Activated T-helper 2 cell treated with anti-CD3 and anti-CD28 coated beads, Interferon-gamma antibody, Interleukin-2, Interleukin-4, amounts not matched to agents 10 μg/mL and 5 μg/mL and 100 μg/mL, durations not matched to agents 14 hours and 24 hours and 36 hours (primary cell): ENCODE data around the gene CLEC7A. TPM values are rescaled to one million over a fixed set of nuclear protein-coding genes. Genes with fewer than 3 reads are reported as not detected.

Experiments
- DNase-seq: peaks from one replicate; pipeline ENCODE4 v3.0.0; 2021; ENCODE audit warnings: low spot score
- H3K27ac Mint-ChIP-seq: one replicate; pipeline ENCODE4 v1.8.0; 2021; ENCODE audit warnings: mixed read lengths
- H3K27me3 Mint-ChIP-seq: one replicate; pipeline ENCODE4 v1.8.0; 2021; ENCODE audit warnings: low read depth, mixed read lengths
- H3K36me3 Mint-ChIP-seq: one replicate; pipeline ENCODE4 v1.8.0; 2021; ENCODE audit warnings: low read depth, mixed read lengths
- H3K4me1 Mint-ChIP-seq: one replicate; pipeline ENCODE4 v1.8.0; 2021; ENCODE audit warnings: low read depth, mixed read lengths
- H3K4me3 Mint-ChIP-seq: one replicate; pipeline ENCODE4 v1.8.0; 2021; ENCODE audit warnings: low read depth, mild to moderate bottlenecking, moderate library complexity, mixed read lengths
- H3K9me3 Mint-ChIP-seq: one replicate; pipeline ENCODE4 v1.8.0; 2021; ENCODE audit warnings: mixed read lengths
- intact Hi-C: fragments of 100-400 bp; cut with micrococcal nuclease; formaldehyde crosslinking; loops from one replicate; pipeline ENCODE4 v1.15.1; 2023
- total RNA-seq: library from RNA; stranded (reverse); gene quantifications from 2 replicates; pipeline ENCODE4 v1.2.3, GENCODE V29; 2022

The CLEC7A gene
- total RNA-seq, 1 donor from 2014 or later: not detected

- peaks cover under 1% of the 10 kb centered on the region for H3K4me1 Mint-ChIP-seq
- H3K4me3 Mint-ChIP-seq: no peak overlapping the region
- H3K27ac Mint-ChIP-seq: no peak overlapping the region
- H3K36me3 Mint-ChIP-seq: no peaks in the 10 kb centered on the region
- no peak for DNase-seq
- H3K27me3 Mint-ChIP-seq: peaks cover 37% of the 10 kb centered on the region
- no peaks in the 10 kb centered on the region for H3K9me3 Mint-ChIP-seq
- intact Hi-C loops: loop anchor here (10.0 kb wide), 1 partner anchor 56 kb away; the partner anchor contains the start of gene GABARAPL1
Observed at GRCh38 chr12:10159280-10159679, 29.3 kb upstream of the CLEC7A start.

GRCh38 chr12:10158406-10158805, 28.4 kb upstream of the CLEC7A start:
- H3K9me3 Mint-ChIP-seq: no peaks in the 10 kb centered on the region
- DNase-seq: no peak
- H3K27me3 Mint-ChIP-seq: peaks cover 45% of the 10 kb centered on the region

GRCh38 chr12:10155966-10156365, 26.0 kb upstream of the CLEC7A start:
- Mint-ChIP-seq H3K27me3 (peaks cover 38% of the 10 kb centered on the region), H3K4me1 (peaks cover 8% of the 10 kb centered on the region), H3K36me3 (no peaks in the 10 kb centered on the region), H3K27ac (no peak overlapping the region), H3K9me3 (no peaks in the 10 kb centered on the region), H3K4me3 (no peak overlapping the region)
- intact Hi-C loops: loop anchor here (10.0 kb wide), 1 partner anchor 59 kb away; the partner anchor contains the start of gene GABARAPL1
- DNase-seq: no peak

More at GRCh38 chr12:10158406-10158805, 28.4 kb upstream of the CLEC7A start:
- Mint-ChIP-seq H3K4me3 (no peak overlapping the region), H3K27ac (no peak overlapping the region), H3K4me1 (peaks cover 8% of the 10 kb centered on the region), H3K36me3 (no peaks in the 10 kb centered on the region)
- intact Hi-C loops: loop anchor here (10.0 kb wide), 1 partner anchor 56 kb away; the partner anchor contains the start of gene GABARAPL1

- H3K27ac Mint-ChIP-seq: no peak overlapping the region
- H3K27me3 Mint-ChIP-seq: peaks cover 40% of the 10 kb centered on the region
- no peaks in the 10 kb centered on the region for H3K36me3 Mint-ChIP-seq
- peaks cover 8% of the 10 kb centered on the region for H3K4me1 Mint-ChIP-seq
- H3K4me3 Mint-ChIP-seq: peak overlapping the region; percentile 82
- intact Hi-C loops: loop anchor here (5.0 to 10.0 kb wide), 3 partner anchors 61 to 408 kb away; partner anchors contain the start of gene GABARAPL1
- H3K9me3 Mint-ChIP-seq: no peaks in the 10 kb centered on the region
- no peak for DNase-seq
Observed at GRCh38 chr12:10154145-10154496, 24.1 kb upstream of the CLEC7A start.

- Mint-ChIP-seq H3K36me3 (no peaks in the 10 kb centered on the region), H3K9me3 (no peaks in the 10 kb centered on the region), H3K4me3 (peak overlapping the region; percentile 82), H3K27ac (no peak overlapping the region), H3K27me3 (peaks cover 39% of the 10 kb centered on the region), H3K4me1 (peaks cover 8% of the 10 kb centered on the region)
- peak; percentile 33 for DNase-seq
- intact Hi-C loops: loop anchor here (2.0 to 10.0 kb wide), 5 partner anchors 37 to 1333 kb away; partner anchors contain the start of gene GABARAPL1
Observed at GRCh38 chr12:10153271-10154144, 23.5 kb upstream of the CLEC7A start.

- no peaks in the 10 kb centered on the region for H3K9me3 Mint-ChIP-seq
- H3K4me1 Mint-ChIP-seq: peaks cover 8% of the 10 kb centered on the region
- H3K36me3 Mint-ChIP-seq: no peaks in the 10 kb centered on the region
- no peak overlapping the region for H3K27ac Mint-ChIP-seq
- H3K27me3 Mint-ChIP-seq: peaks cover 33% of the 10 kb centered on the region
- no peak for DNase-seq
- intact Hi-C loops: loop anchor here (2.0 to 10.0 kb wide), 5 partner anchors 39 to 1335 kb away; partner anchors contain the start of gene GABARAPL1
- no peak overlapping the region for H3K4me3 Mint-ChIP-seq
Observed at GRCh38 chr12:10151621-10152020, 21.6 kb upstream of the CLEC7A start.

GRCh38 chr12:10147714-10148403, 17.9 kb upstream of the CLEC7A start:
- Mint-ChIP-seq H3K4me1 (no peaks in the 10 kb centered on the region), H3K27ac (no peak overlapping the region), H3K36me3 (no peaks in the 10 kb centered on the region), H3K4me3 (no peak overlapping the region), H3K27me3 (peaks cover 41% of the 10 kb centered on the region), H3K9me3 (no peaks in the 10 kb centered on the region)
- DNase-seq: no peak
- intact Hi-C loops: loop anchor here (5.0 kb wide), 1 partner anchor 96 kb away; no protein-coding TSS in a partner anchor

- Mint-ChIP-seq H3K36me3 (no peaks in the 10 kb centered on the region), H3K27ac (no peak overlapping the region), H3K4me3 (no peak overlapping the region), H3K27me3 (peaks cover 28% of the 10 kb centered on the region), H3K9me3 (no peaks in the 10 kb centered on the region), H3K4me1 (no peaks in the 10 kb centered on the region)
- intact Hi-C loops: loop anchor here (5.0 kb wide), 2 partner anchors 201 to 331 kb away; no protein-coding TSS in a partner anchor
- DNase-seq: no peak
Observed at GRCh38 chr12:10142976-10143589, 13.1 kb upstream of the CLEC7A start.

GRCh38 chr12:10140001-10140400, 10.0 kb upstream of the CLEC7A start:
- intact Hi-C loops: loop anchor here (1.0 to 5.0 kb wide), 4 partner anchors 107 to 390 kb away; no protein-coding TSS in a partner anchor
- peaks cover 37% of the 10 kb centered on the region for H3K27me3 Mint-ChIP-seq
- no peak overlapping the region for H3K27ac Mint-ChIP-seq
- H3K4me3 Mint-ChIP-seq: no peak overlapping the region
- H3K4me1 Mint-ChIP-seq: no peaks in the 10 kb centered on the region
- peak; percentile 16 for DNase-seq
- no peaks in the 10 kb centered on the region for H3K9me3 Mint-ChIP-seq
- no peaks in the 10 kb centered on the region for H3K36me3 Mint-ChIP-seq

GRCh38 chr12:10136637-10137205, 6.7 kb upstream of the CLEC7A start:
- intact Hi-C loops: no loop called here
- H3K36me3 Mint-ChIP-seq: no peaks in the 10 kb centered on the region
- H3K27ac Mint-ChIP-seq: no peak overlapping the region

GRCh38 chr12:10135126-10135525, 5.1 kb upstream of the CLEC7A start:
- no peaks in the 10 kb centered on the region for H3K9me3 Mint-ChIP-seq
- peaks cover 18% of the 10 kb centered on the region for H3K27me3 Mint-ChIP-seq
- no peak for DNase-seq
- H3K4me3 Mint-ChIP-seq: no peak overlapping the region
- H3K36me3 Mint-ChIP-seq: no peaks in the 10 kb centered on the region
- no peak overlapping the region for H3K27ac Mint-ChIP-seq
- H3K4me1 Mint-ChIP-seq: peaks cover 7% of the 10 kb centered on the region
- intact Hi-C loops: no loop called here

More at GRCh38 chr12:10136637-10137205, 6.7 kb upstream of the CLEC7A start:
- H3K27me3 Mint-ChIP-seq: peaks cover 18% of the 10 kb centered on the region
- no peaks in the 10 kb centered on the region for H3K9me3 Mint-ChIP-seq
- H3K4me1 Mint-ChIP-seq: no peaks in the 10 kb centered on the region
- no peak overlapping the region for H3K4me3 Mint-ChIP-seq
- no peak for DNase-seq

GRCh38 chr12:10132850-10133370, 2.9 kb upstream of the CLEC7A start:
- H3K27ac Mint-ChIP-seq: no peak overlapping the region
- H3K9me3 Mint-ChIP-seq: no peaks in the 10 kb centered on the region
- no peak for DNase-seq
- H3K4me1 Mint-ChIP-seq: peaks cover 15% of the 10 kb centered on the region
- intact Hi-C loops: no loop called here
- no peaks in the 10 kb centered on the region for H3K36me3 Mint-ChIP-seq
- H3K27me3 Mint-ChIP-seq: peaks cover 25% of the 10 kb centered on the region
- H3K4me3 Mint-ChIP-seq: no peak overlapping the region
